H9 (cell line): Measurements from ENCODE around the gene HS6ST3. TPM values are rescaled to one million over a fixed set of nuclear protein-coding genes. Genes with fewer than 3 reads are reported as not detected.

Source experiments
- DNase-seq: peaks from one replicate; pipeline ENCODE4 v3.0.0-alpha.2; 2017
- H2AFZ ChIP-seq: one replicate; pipeline ENCODE4 v1.6.1; 2013; ENCODE audit warnings: mild to moderate bottlenecking, low read length, control low read depth, moderate library complexity
- H2AK5ac ChIP-seq: 2 replicates; pipeline ENCODE4 v1.6.1; 2013; ENCODE audit warnings: low read length, control low read depth, mixed read lengths; ENCODE audit not compliant: insufficient read length
- H2BK120ac ChIP-seq: one replicate; pipeline ENCODE4 v1.6.1; 2013; ENCODE audit warnings: low read depth, mild to moderate bottlenecking, low read length, control low read depth, inconsistent platforms; ENCODE audit not compliant: poor library complexity, severe bottlenecking
- H2BK12ac ChIP-seq: 2 replicates; pipeline ENCODE4 v1.6.1; 2013; ENCODE audit warnings: low read length, control low read depth, mixed read lengths, low read depth; ENCODE audit not compliant: insufficient read length
- H2BK15ac ChIP-seq: 2 replicates; pipeline ENCODE4 v1.6.1; 2013; ENCODE audit warnings: low read depth, low read length, control low read depth
- H2BK20ac ChIP-seq: one replicate; pipeline ENCODE4 v1.6.1; 2013; ENCODE audit warnings: low read depth, mild to moderate bottlenecking, low read length, control low read depth, inconsistent platforms; ENCODE audit not compliant: poor library complexity, severe bottlenecking
- H2BK5ac ChIP-seq: 2 replicates; pipeline ENCODE4 v1.6.1; 2013; ENCODE audit warnings: low read length, control low read depth, mixed read lengths; ENCODE audit not compliant: insufficient read length
- H3K14ac ChIP-seq: 2 replicates; pipeline ENCODE4 v1.6.1; 2013; ENCODE audit warnings: low read length, control low read depth; ENCODE audit not compliant: insufficient read depth
- H3K18ac ChIP-seq: 2 replicates; pipeline ENCODE4 v1.6.1; 2013; ENCODE audit warnings: low read depth, mild to moderate bottlenecking, mixed read lengths, low read length, control low read depth; ENCODE audit not compliant: insufficient read length
- H3K23ac ChIP-seq: 2 replicates; pipeline ENCODE4 v1.6.1; 2013; ENCODE audit warnings: low read length, control low read depth, mixed read lengths, low read depth; ENCODE audit not compliant: insufficient read length
- H3K23me2 ChIP-seq: 2 replicates; pipeline ENCODE4 v1.6.1; 2013; ENCODE audit warnings: low read depth, mild to moderate bottlenecking, mixed read lengths, low read length, control low read depth; ENCODE audit not compliant: insufficient read length, poor library complexity, severe bottlenecking
- H3K27ac ChIP-seq: 2 replicates; pipeline ENCODE4 v1.5.1; 2013; ENCODE audit warnings: low read length, control low read depth, mixed read lengths, low read depth; ENCODE audit not compliant: insufficient read length
- H3K27me3 ChIP-seq: 2 replicates; pipeline ENCODE4 v1.6.1; 2013; ENCODE audit warnings: low read length, control low read depth, inconsistent platforms; ENCODE audit not compliant: insufficient read depth
- H3K4ac ChIP-seq: 2 replicates; pipeline ENCODE4 v1.6.1; 2013; ENCODE audit warnings: low read depth, mild to moderate bottlenecking, control low read depth, inconsistent platforms, low read length, moderate library complexity
- H3K4me1 ChIP-seq: 2 replicates; pipeline ENCODE4 v1.6.1; 2013; ENCODE audit warnings: low read length, control low read depth, inconsistent platforms; ENCODE audit not compliant: insufficient read depth
- H3K4me2 ChIP-seq: 2 replicates; pipeline ENCODE4 v1.6.1; 2013; ENCODE audit warnings: low read length, control low read depth, mixed read lengths; ENCODE audit not compliant: insufficient read length, insufficient read depth
- H3K56ac ChIP-seq: 2 replicates; pipeline ENCODE4 v1.6.1; 2013; ENCODE audit warnings: low read depth, mild to moderate bottlenecking, mixed read lengths, low read length, control low read depth; ENCODE audit not compliant: insufficient read length
- H3K79me1 ChIP-seq: 2 replicates; pipeline ENCODE4 v1.6.1; 2013; ENCODE audit warnings: low read depth, mild to moderate bottlenecking, moderate library complexity, low read length, control low read depth, inconsistent platforms; ENCODE audit not compliant: insufficient read depth, poor library complexity, severe bottlenecking
- H3K79me2 ChIP-seq: 2 replicates; pipeline ENCODE4 v1.6.1; 2013; ENCODE audit warnings: low read length, control low read depth, inconsistent platforms; ENCODE audit not compliant: insufficient read depth
- H3K9ac ChIP-seq: 2 replicates; pipeline ENCODE4 v1.6.1; 2013; ENCODE audit warnings: low read length, control low read depth, mixed read lengths; ENCODE audit not compliant: insufficient read length; ENCODE audit errors: extremely low read depth
- H3K9me3 ChIP-seq: one replicate; pipeline ENCODE4 v1.6.1; 2013; ENCODE audit warnings: low read depth, low read length, inconsistent platforms; ENCODE audit not compliant: control insufficient read depth
- H3T11ph ChIP-seq: one replicate; pipeline ENCODE4 v1.6.1; 2013; ENCODE audit warnings: mild to moderate bottlenecking, low read length, control low read depth, inconsistent platforms
- H4K20me1 ChIP-seq: one replicate; pipeline ENCODE4 v1.6.1; 2013; ENCODE audit not compliant: control insufficient read depth, insufficient read length, insufficient read depth
- H4K5ac ChIP-seq: 2 replicates; pipeline ENCODE4 v1.6.1; 2013; ENCODE audit warnings: low read depth, mild to moderate bottlenecking, mixed read lengths, low read length, control low read depth; ENCODE audit not compliant: insufficient read length
- H4K8ac ChIP-seq: replicated peaks from 2 replicates; pipeline ENCODE4 v1.6.1; 2013; ENCODE audit warnings: low read length, control low read depth, mixed read lengths, low read depth; ENCODE audit not compliant: insufficient read length
- H4K91ac ChIP-seq: 2 replicates; pipeline ENCODE4 v1.6.1; 2013; ENCODE audit warnings: low read depth, mild to moderate bottlenecking, moderate library complexity, mixed read lengths, low read length, control low read depth; ENCODE audit not compliant: insufficient read length
- H3K27ac Mint-ChIP-seq, 3 experiments: 2 replicates in 2 of 3; 3 replicates in 1 of 3; pipeline ENCODE4 v1.8.0; 2020 to 2021; ENCODE audit warnings: mixed read lengths in 3 of 3, mild to moderate bottlenecking in 1 of 3, moderate library complexity in 1 of 3
- H3K27me3 Mint-ChIP-seq: 2 replicates; pipeline ENCODE4 v1.8.0; 2021; ENCODE audit warnings: low read depth, mild to moderate bottlenecking, moderate library complexity, mixed read lengths
- H3K36me3 Mint-ChIP-seq, 3 experiments: 2 replicates in 2 of 3; 3 replicates in 1 of 3; pipeline ENCODE4 v1.8.0; 2020 to 2021; ENCODE audit warnings: low read depth in 3 of 3, mixed read lengths in 3 of 3; ENCODE audit not compliant: insufficient read depth in 1 of 3
- H3K4me1 Mint-ChIP-seq, 2 experiments: 2 replicates each; pipeline ENCODE4 v1.8.0; 2020; ENCODE audit warnings: mixed read lengths in 2 of 2
- H3K4me3 Mint-ChIP-seq, 2 experiments: 2 replicates in 1 of 2; 3 replicates in 1 of 2; pipeline ENCODE4 v1.8.0; 2020 to 2021; ENCODE audit warnings: mild to moderate bottlenecking in 2 of 2, mixed read lengths in 2 of 2, moderate library complexity in 1 of 2
- H3K9me3 Mint-ChIP-seq, 2 experiments: 2 replicates in 1 of 2; 3 replicates in 1 of 2; pipeline ENCODE4 v1.8.0; 2020; ENCODE audit warnings: mild to moderate bottlenecking in 2 of 2, mixed read lengths in 2 of 2, moderate library complexity in 1 of 2
- WGBS: extraction: QIAGEN DNeasy Blood & Tissue Kit; methylation state at CpG from one replicate; pipeline ENCODE4 v1.1.7; 2013; ENCODE audit warnings: missing lambda C conversion rate, low lambda C conversion rate, mixed read lengths; ENCODE audit not compliant: insufficient read length; ENCODE audit errors: extremely low coverage; 5-methylcytosine and 5-hydroxymethylcytosine counted together
- total RNA-seq: library from RNA; stranded (reverse); gene quantifications from 2 replicates; pipeline ENCODE4 v1.2.1, GENCODE V29; 2021
- TF ChIP-seq, protein P1 (sequence below): fragments of 200-600 bp; sonication (generic); conservative IDR thresholded peaks from 3 replicates; pipeline ENCODE4 v1.8.0; 2021; ENCODE audit warnings: antibody characterized with exemption, mild to moderate bottlenecking

The HS6ST3 gene
- total RNA-seq, 1 experiment from 2014 or later: 0.44 TPM

DNA sequence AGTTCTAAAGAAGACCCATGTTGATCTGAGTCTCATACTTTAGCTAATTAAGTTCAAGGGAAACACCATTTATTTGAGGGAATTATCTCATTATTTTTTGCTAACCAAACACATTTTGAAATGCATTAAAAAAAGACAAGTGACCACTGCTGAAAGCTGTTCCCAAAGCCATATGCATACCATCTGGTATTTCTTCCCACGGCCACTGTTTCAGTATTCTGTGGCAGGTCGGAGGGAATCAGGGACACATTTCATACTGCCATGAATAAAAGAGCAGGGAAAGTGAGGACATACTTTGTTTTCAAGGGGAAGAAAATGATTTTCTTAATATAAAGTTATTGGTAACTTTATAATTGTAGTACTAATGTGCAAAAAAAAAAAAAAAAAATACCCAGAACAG is 401.2 kb downstream of the HS6ST3 start:
- H3K27me3 Mint-ChIP-seq: no peaks in the 10 kb centered on the region
- no peak overlapping the region for H3K27ac Mint-ChIP-seq
- TF ChIP-seq, protein P1, sequence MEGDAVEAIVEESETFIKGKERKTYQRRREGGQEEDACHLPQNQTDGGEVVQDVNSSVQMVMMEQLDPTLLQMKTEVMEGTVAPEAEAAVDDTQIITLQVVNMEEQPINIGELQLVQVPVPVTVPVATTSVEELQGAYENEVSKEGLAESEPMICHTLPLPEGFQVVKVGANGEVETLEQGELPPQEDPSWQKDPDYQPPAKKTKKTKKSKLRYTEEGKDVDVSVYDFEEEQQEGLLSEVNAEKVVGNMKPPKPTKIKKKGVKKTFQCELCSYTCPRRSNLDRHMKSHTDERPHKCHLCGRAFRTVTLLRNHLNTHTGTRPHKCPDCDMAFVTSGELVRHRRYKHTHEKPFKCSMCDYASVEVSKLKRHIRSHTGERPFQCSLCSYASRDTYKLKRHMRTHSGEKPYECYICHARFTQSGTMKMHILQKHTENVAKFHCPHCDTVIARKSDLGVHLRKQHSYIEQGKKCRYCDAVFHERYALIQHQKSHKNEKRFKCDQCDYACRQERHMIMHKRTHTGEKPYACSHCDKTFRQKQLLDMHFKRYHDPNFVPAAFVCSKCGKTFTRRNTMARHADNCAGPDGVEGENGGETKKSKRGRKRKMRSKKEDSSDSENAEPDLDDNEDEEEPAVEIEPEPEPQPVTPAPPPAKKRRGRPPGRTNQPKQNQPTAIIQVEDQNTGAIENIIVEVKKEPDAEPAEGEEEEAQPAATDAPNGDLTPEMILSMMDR: no peak
- Histone ChIP-seq H2BK120ac (no peak overlapping the region), H2BK12ac (no peak overlapping the region), H3K27ac (no peak overlapping the region), H3K4me2 (no peak overlapping the region), H3K56ac (no peak overlapping the region), H2BK5ac (no peak overlapping the region), H3K18ac (no peak overlapping the region), H3K4ac (no peak overlapping the region), H2BK20ac (no peak overlapping the region), H3K14ac (no peak overlapping the region), H3K9ac (no peak overlapping the region), H3K23me2 (no peaks in the 10 kb centered on the region), H3K27me3 (no peaks in the 10 kb centered on the region), H3K79me1 (no peaks in the 10 kb centered on the region), H2BK15ac (no peak overlapping the region), H3K4me1 (no peaks in the 10 kb centered on the region), H4K5ac (no peak overlapping the region), H2AFZ (no peak overlapping the region), H3K9me3 (no peaks in the 10 kb centered on the region), H4K91ac (no peak overlapping the region), H3K79me2 (no peaks in the 10 kb centered on the region), H4K20me1 (no peaks in the 10 kb centered on the region), H4K8ac (no peak overlapping the region), H3T11ph (no peak overlapping the region), H3K23ac (no peak overlapping the region), H2AK5ac (no peak overlapping the region)
- no peaks in the 10 kb centered on the region; a peak in 1 of 7 replicates for H3K36me3 Mint-ChIP-seq
- H3K4me1 Mint-ChIP-seq: 0 out of 4 replicates have a peak, but pooled peaks cover 0 to 2% of the 10 kb centered on the region in 2 experiments
- no peak for DNase-seq
- WGBS: no CpG with 5 or more reads among the region's 2 CpGs
- no peak overlapping the region for H3K4me3 Mint-ChIP-seq
- 0 out of 5 replicates have a peak, but pooled peaks cover 0 to 3% of the 10 kb centered on the region in 2 experiments for H3K9me3 Mint-ChIP-seq
